Uterus (tissue), 2 donors: Measurements from ENCODE around the gene HOXC13.

Experiments
- CTCF ChIP-seq, 4 experiments: fragments of 200-600 bp in 2 of 4; fragments of 450-650 bp in 2 of 4; sonication (generic) in 2 of 4; IDR thresholded peaks; one replicate each; pipeline ENCODE4 v1.5.1; 2016 to 2019; ENCODE audit warnings: antibody characterized with exemption in 4 of 4, mild to moderate bottlenecking in 2 of 4, moderate library complexity in 1 of 4
- POLR2A ChIP-seq, 2 donors: fragments of 450-650 bp; IDR thresholded peaks; one replicate each; pipeline ENCODE4 v1.6.1; 2016; ENCODE audit warnings: antibody characterized with exemption in 2 of 2, mild to moderate bottlenecking in 1 of 2, moderate library complexity in 1 of 2

- TF ChIP-seq CTCF (IDR thresholded peaks at IDR 0.05) = no peak
- TF ChIP-seq POLR2A (IDR thresholded peaks at IDR 0.05) = no peak
These were observed at the start of gene HOXC13 for GRCh38 chr12:53938326-53939140.
